ENCODE results near the gene GPRIN1. TPM values are rescaled to one million over a fixed set of nuclear protein-coding genes. Genes with fewer than 3 reads are reported as not detected.
A peak's percentile ranks its signal among the peaks of the same experiment; 100 is the strongest.

The GPRIN1 gene
- total RNA-seq, 4 donors from 2014 or later, result 0.57 to 4.6 (median 2.2) TPM

- Histone ChIP-seq H3K27me3 (peaks cover 0 to 6% (median 0%) of the 10 kb centered on the region in 4 donors), H3K4me3 (no peak overlapping the region), H3K36me3 (no peaks in the 10 kb centered on the region), H3K4me1 (peaks cover 0 to 6% (median 0%) of the 10 kb centered on the region in 3 donors), H3K27ac (no peak overlapping the region), H3K9me3 (peaks cover 0 to 3% (median 0%) of the 10 kb centered on the region in 3 donors)
- no peak for TF ChIP-seq POLR2A (IDR thresholded peaks at IDR 0.05)
- TF ChIP-seq, protein P1, sequence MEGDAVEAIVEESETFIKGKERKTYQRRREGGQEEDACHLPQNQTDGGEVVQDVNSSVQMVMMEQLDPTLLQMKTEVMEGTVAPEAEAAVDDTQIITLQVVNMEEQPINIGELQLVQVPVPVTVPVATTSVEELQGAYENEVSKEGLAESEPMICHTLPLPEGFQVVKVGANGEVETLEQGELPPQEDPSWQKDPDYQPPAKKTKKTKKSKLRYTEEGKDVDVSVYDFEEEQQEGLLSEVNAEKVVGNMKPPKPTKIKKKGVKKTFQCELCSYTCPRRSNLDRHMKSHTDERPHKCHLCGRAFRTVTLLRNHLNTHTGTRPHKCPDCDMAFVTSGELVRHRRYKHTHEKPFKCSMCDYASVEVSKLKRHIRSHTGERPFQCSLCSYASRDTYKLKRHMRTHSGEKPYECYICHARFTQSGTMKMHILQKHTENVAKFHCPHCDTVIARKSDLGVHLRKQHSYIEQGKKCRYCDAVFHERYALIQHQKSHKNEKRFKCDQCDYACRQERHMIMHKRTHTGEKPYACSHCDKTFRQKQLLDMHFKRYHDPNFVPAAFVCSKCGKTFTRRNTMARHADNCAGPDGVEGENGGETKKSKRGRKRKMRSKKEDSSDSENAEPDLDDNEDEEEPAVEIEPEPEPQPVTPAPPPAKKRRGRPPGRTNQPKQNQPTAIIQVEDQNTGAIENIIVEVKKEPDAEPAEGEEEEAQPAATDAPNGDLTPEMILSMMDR (IDR thresholded peaks at IDR 0.05), result no peak
- DNase-seq, result no peak
- WGBS, 2 donors, result 35 to 86% methylated on average over 2 of the region's 4 CpGs
- intact Hi-C loops (cut with DNase I), result no loop called here
Measured at GRCh38 chr5:176579323-176579722, 30.6 kb downstream of the GPRIN1 start.

DNA sequence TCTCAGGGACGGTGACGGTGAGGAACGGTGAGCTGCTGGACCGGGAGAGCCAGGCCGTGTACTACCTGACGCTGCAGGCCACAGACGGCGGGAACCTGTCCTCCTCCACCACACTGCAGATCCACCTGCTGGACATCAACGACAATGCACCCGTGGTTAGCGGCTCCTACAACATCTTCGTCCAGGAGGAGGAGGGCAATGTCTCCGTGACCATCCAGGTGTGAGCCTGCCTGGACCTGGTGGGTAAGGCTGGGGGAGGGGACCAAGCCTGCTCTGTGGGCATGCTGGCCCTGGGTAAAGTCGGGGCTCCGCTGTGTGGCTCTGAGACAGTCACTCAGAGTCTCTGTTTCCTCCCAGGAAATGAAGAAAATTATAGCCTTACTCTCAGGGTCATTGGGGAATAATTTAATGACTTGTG lies 31.6 kb downstream of the GPRIN1 start:
- H3K4me1 ChIP-seq, result peaks cover 0 to 11% (median 0%) of the 10 kb centered on the region in 3 donors
- no peak for DNase-seq
- H3K27me3 ChIP-seq, result peaks cover 0 to 11% (median 0%) of the 10 kb centered on the region in 4 donors
- H3K36me3 ChIP-seq, result no peaks in the 10 kb centered on the region
- TF ChIP-seq, protein P1 (IDR thresholded peaks at IDR 0.05), result peak; percentile 14 to 81 (median 65)
- TF ChIP-seq POLR2A (IDR thresholded peaks at IDR 0.05), result no peak
- H3K4me3 ChIP-seq, result no peak overlapping the region
- whole genome bisulfite sequencing, 2 donors, result 20 to 38% methylated on average over 1 to 7 of the region's 15 CpGs
- intact Hi-C loops (cut with DNase I), result no loop called here
- no peak overlapping the region for H3K27ac ChIP-seq
- H3K9me3 ChIP-seq, result no peaks in the 10 kb centered on the region

DNA sequence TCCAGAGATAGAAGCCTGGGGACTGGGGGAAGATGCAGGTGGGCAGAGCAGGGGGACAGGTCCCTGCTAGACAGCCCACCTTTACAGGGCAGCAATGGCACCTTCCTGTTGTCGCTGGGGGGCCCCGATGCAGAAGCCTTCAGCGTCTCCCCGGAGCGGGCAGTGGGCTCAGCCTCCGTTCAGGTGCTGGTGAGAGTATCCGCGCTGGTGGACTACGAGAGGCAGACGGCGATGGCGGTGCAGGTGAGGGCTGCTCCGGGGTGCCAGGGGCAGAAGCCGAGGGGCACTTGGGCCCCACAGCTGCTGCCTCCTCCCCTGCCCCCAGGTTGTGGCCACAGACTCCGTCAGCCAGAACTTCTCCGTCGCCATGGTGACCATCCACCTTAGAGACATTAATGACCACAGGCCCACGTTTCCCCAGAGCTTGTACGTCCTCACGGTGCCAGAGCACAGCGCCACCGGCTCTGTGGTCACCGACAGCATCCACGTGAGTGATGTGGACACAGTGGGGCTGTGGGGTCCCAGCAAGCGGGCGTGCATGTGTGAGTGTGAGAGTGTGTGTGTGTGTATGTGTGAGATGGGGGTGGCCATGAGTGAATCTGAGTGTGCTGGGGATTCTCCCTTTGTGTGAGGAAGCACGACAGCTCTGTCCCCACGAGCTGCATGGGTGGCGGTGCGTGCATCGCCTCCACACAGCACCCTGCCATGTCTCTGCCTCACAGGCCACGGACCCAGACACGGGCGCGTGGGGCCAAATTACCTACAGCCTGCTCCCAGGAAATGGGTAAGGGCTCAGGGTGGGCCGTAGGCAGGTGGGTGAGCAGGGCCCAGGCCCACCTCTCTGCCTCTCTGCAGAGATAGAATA lies 32.4 kb downstream of the GPRIN1 start:
- DNase-seq, result no peak
- Histone ChIP-seq H3K4me3 (no peak overlapping the region), H3K36me3 (no peaks in the 10 kb centered on the region), H3K9me3 (no peaks in the 10 kb centered on the region), H3K27me3 (peaks cover 0 to 17% (median 0%) of the 10 kb centered on the region in 4 donors), H3K4me1 (peaks cover 0 to 11% (median 0%) of the 10 kb centered on the region in 3 donors), H3K27ac (no peak overlapping the region)
- no peak for TF ChIP-seq POLR2A (IDR thresholded peaks at IDR 0.05)
- TF ChIP-seq, protein P1 (IDR thresholded peaks at IDR 0.05), result no peak
- intact Hi-C loops (cut with DNase I), result no loop called here
- WGBS, 2 donors, result 63 to 84% methylated on average over 6 to 16 of the region's 36 CpGs

DNA sequence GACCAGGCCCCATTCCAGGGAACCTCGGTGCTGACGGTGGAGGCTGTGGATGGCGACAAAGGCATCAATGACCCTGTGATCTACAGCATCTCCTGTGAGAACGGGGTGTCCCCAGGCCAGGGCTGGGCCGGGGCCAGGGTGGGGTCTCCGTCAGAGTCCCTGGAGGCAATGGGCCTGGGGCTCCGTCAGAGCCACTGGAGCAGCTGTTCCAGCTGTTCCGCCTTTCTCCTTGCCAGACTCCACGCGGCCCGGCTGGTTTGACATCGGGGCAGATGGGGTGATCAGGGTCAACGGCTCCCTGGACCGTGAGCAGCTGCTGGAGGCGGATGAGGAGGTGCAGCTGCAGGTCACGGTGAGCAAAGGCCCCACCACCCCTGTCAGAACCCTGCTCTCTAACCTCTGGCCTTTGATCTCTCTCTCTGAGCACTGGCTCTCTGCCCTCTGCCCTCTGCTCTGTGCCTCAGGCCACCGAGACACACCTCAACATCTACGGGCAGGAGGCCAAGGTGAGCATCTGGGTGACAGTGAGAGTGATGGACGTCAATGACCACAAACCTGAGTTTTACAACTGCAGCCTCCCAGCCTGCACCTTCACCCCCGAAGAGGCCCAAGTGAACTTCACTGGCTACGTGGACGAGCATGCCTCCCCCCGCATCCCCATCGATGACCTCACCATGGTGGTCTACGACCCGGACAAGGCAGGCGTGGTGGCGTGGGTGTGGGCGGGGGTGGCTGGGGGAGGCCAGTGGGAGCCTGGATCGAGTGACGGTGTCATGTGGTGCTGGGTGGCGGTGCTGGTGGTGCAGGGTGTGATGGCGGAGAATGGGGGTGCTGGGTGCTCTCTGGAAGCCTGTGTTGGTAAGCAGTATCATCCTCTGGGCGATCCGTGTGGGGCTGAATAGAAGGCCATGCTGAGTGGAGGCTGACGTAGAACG lies 34.2 kb downstream of the GPRIN1 start:
- H3K9me3 ChIP-seq, result no peaks in the 10 kb centered on the region
- DNase-seq, result no peak
- no peak overlapping the region for H3K27ac ChIP-seq
- peaks cover 0 to 26% (median 0%) of the 10 kb centered on the region in 4 donors for H3K27me3 ChIP-seq
- H3K4me1 ChIP-seq, result peaks cover 0 to 11% (median 0%) of the 10 kb centered on the region in 3 donors
- no peaks in the 10 kb centered on the region for H3K36me3 ChIP-seq
- WGBS, 2 donors, result 70 to 83% methylated on average over 17 to 24 of the region's 37 CpGs
- TF ChIP-seq POLR2A (IDR thresholded peaks at IDR 0.05), result no peak
- TF ChIP-seq, protein P1 (IDR thresholded peaks at IDR 0.05), result no peak
- H3K4me3 ChIP-seq, result no peak overlapping the region
- intact Hi-C loops (cut with DNase I), result no loop called here
